Fibroblast of skin of left biceps (primary cell): ENCODE results near the gene FAM219A.
"Not testable (repeated sequence)": the region's sequence is repeated elsewhere in the genome, so short reads cannot be mapped to it uniquely, and the experiment has no call there.

Experiments used
- DNase-seq, 2 experiments: peaks; one replicate each; pipeline ENCODE4 v3.0.0-alpha.2; 2013; ENCODE audit warnings: low read depth in 2 of 2

Gene FAM219A

GRCh38 chr9:34443976-34444375 is 14.4 kb downstream of the FAM219A start:
- DNase-seq: no peak

DNA sequence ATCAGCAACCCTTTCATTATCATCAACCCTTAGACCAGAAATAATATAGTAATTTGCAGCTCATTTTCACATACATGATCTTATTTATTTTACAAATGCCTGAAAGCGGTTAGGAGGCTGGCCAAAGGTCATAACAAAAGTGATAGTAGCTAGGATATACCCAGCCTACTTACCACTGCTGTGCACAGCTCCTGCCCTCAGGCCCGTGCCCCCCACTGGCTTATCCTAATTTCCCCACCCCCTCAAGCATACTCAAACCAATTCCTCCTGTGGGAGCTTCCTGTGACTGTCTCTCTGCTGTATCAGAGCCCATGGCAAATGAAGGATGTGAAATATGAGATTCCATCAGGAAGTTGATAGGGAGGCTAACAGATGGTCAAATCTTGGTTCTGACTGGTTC is 14.8 kb downstream of the FAM219A start:
- no peak for DNase-seq

DNA sequence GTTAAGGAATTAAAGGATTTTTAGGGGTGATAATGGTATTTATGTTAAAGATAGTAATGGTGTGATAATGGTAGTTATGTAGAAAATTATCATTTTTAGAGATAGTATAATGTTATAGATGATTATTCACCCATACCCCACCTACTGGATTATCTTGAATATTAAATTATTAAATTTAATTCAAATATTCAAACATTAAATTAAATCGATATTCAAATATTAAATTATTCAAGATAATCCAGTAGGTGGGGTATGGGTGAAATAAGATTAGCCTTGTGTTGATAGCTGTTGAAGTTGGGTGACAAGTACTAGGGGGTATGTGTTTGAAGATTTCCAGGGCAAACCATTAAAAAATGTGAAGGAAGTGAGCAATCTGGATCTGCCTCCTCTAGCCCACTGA is 15.6 kb downstream of the FAM219A start:
- DNase-seq: no peak

GRCh38 chr9:34440017-34440416 is 18.4 kb downstream of the FAM219A start:
- no peak for DNase-seq

DNA sequence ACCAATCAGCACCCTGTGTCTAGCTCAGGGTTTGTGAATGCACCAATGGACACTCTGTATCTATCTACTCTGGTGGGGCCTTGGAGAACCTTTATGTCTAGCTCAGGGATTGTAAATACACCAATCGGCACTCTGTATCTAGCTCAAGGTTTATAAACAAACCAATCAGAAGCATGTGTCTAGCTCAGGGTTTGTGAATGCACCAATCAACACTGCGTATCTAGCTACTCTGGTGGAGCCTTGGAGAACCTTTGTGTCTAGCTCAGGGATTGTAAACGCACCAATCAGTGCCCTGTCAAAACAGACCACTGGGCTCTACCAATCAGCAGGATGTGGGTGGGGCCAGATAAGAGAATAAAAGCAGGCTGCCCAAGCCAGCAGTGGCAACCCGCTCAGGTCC is 19.9 kb downstream of the FAM219A start:
- DNase-seq: not testable (repeated sequence)

DNA sequence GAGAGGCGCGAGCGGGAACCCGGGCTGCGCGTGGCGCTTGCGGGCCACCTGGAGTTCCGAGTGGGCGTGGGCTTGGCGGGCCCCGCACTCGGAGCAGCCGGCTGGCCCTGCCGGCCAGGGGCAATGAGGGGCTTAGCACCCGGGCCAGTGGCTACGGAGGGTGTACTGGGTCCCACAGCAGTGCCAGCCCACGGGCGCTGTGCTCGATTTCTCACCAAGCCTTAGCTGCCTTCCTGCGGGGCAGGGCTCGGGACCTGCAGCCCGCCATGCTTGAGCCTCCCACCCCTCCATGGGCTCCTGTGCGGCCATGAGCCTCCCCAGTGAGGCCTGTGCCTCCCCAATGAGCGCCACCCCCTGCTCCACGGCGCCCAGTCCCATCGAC is 20.5 kb downstream of the FAM219A start:
- DNase-seq: not testable (repeated sequence)

- peak in 1 of 2 experiments; percentile 25 for DNase-seq
Observed at GRCh38 chr9:34437006-34437925, 21.1 kb downstream of the FAM219A start.

DNA sequence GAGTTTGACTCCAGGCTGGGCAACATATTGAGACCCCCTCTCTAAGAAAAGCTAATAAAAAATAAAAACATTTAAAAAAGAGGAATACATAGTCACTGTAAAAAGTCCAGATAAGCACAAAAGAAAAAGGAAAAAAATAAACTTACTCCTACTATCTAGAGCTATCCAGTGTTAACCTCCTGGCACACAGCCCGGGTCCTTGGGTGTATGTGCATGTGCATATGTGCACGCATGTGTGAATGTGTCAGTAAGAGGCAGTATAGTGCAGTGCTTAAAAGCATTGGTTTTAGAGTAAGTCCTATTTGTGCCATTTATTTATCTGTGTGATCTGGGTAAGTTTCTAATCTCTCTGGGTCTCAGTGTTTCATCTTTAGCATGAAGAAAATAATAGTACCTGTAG is 26.7 kb downstream of the FAM219A start:
- DNase-seq: no peak

GRCh38 chr9:34430843-34431437 is 27.4 kb downstream of the FAM219A start:
- peak in 1 of 2 experiments; percentile 33 for DNase-seq

GRCh38 chr9:34428325-34428958 is 29.9 kb downstream of the FAM219A start:
- no peak for DNase-seq

- no peak for DNase-seq
Observed at GRCh38 chr9:34426347-34427074, 31.9 kb downstream of the FAM219A start.

- no peak for DNase-seq
Observed at GRCh38 chr9:34419716-34420504, 38.5 kb downstream of the FAM219A start.

GRCh38 chr9:34417734-34418133 is 40.6 kb downstream of the FAM219A start:
- DNase-seq: no peak

GRCh38 chr9:34413231-34413852 is 45.0 kb downstream of the FAM219A start:
- DNase-seq: peak; percentile 13 to 15

GRCh38 chr9:34412336-34412735 is 46.0 kb downstream of the FAM219A start:
- DNase-seq: no peak

- no peak for DNase-seq
Observed at GRCh38 chr9:34409154-34409553, 49.2 kb downstream of the FAM219A start.

- DNase-seq: no peak
Observed at GRCh38 chr9:34408173-34408572, 50.2 kb downstream of the FAM219A start.

DNA sequence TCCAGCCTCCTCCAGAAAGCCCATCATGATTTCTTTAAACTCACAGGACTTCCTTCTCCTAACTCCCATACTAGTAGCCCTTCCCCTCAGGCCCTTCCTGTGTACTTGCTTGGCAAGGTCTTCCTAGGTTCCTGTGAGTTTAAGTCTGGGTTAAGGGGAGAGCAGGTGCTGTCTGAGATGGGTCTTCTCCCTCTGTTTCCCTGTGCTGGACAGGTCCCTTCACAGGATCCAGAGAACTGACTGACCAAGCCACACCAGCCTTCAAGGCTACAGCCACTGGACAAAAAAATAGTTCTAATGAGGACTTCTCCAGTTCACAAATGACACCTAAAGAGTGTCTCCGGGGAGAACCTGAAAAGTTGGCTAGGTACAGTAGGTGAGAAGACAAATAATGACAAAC is 52.2 kb downstream of the FAM219A start:
- no peak for DNase-seq

- DNase-seq: no peak
Observed at GRCh38 chr9:34405719-34406118, 52.7 kb downstream of the FAM219A start.

DNA sequence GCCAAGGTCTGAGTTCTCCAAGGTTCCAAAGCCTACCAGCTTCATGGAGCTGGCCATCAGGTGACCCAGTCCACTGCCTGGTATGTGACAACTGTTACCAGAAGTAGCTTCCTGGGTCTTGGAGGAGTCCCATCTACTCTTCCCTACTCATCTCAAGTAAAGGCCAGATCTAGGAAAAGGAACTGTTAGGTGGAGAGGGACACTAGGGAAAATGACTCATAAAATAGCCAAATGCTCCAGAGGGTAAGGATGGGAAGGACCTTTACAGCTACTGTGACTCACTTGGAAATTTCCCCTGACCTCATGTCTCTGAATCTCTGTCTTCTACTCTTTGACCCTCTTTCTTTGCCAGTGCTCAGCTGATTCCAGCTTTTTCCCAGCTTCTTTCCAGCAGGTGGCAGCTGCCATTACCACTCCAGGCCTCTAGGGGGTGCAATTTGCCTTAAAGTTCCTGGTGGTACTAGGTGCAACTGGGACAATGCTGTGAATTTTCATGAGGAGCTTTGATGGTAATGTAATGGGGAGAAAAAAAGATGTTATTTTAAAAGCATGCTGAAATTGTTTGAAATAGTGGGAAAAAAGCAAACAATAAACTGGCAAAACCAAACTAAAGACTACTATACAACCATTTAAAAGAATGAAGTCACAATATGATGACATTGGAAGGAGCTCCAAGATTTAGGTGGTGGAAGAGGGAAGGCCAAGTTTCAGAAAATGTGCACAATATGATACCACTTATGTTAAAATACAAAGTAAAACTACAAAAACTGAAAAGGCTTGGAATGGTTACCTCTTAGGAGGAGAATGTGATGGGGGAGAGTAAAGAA is 54.6 kb downstream of the FAM219A start:
- peak in 1 of 2 experiments; percentile 18 for DNase-seq
